ENCODE results near the gene WDR5.

WDR5 gene

GRCh38 chr9:134204041-134204440 is 68.2 kb downstream of the WDR5 start:
- Mint-ChIP-seq H3K27ac (no peak overlapping the region), H3K9me3 (peaks cover 10 to 12% of the 10 kb centered on the region in 2 donors), H3K27me3 (peaks cover 14 to 16% of the 10 kb centered on the region in 2 donors), H3K4me1 (peaks cover 9 to 10% of the 10 kb centered on the region in 2 donors), H3K4me3 (no peak overlapping the region), H3K36me3 (peaks cover 0 to 2% of the 10 kb centered on the region in 2 donors)
- ATAC-seq (replicated peaks) (no peak), DNase-seq (no peak)

GRCh38 chr9:134204991-134205578 is 69.2 kb downstream of the WDR5 start:
- Mint-ChIP-seq H3K27me3 (peaks cover 18 to 21% of the 10 kb centered on the region in 2 donors), H3K36me3 (peaks cover 0 to 2% of the 10 kb centered on the region in 2 donors), H3K4me1 (peaks cover 9 to 10% of the 10 kb centered on the region in 2 donors), H3K4me3 (no peak overlapping the region), H3K27ac (no peak overlapping the region), H3K9me3 (peaks cover 10 to 12% of the 10 kb centered on the region in 2 donors)
- DNase-seq, result no peak
- ATAC-seq (replicated peaks), result no peak

GRCh38 chr9:134205672-134206310 is 69.9 kb downstream of the WDR5 start:
- H3K4me3 Mint-ChIP-seq, result no peak overlapping the region
- ATAC-seq (replicated peaks) (no peak), DNase-seq (no peak)
- H3K4me1 Mint-ChIP-seq, result peaks cover 9 to 10% of the 10 kb centered on the region in 2 donors
- no peak overlapping the region for H3K27ac Mint-ChIP-seq
- peaks cover 18 to 24% of the 10 kb centered on the region in 2 donors for H3K27me3 Mint-ChIP-seq
- peaks cover 10 to 12% of the 10 kb centered on the region in 2 donors for H3K9me3 Mint-ChIP-seq
- H3K36me3 Mint-ChIP-seq, result peaks cover 0 to 2% of the 10 kb centered on the region in 2 donors

GRCh38 chr9:134206311-134207300 is 70.7 kb downstream of the WDR5 start:
- H3K27ac Mint-ChIP-seq, result peak overlapping the region; percentile 85
- ATAC-seq (replicated peaks), result peak; percentile 95 to 98

GRCh38 chr9:134208310-134208841 is 72.5 kb downstream of the WDR5 start:
- Mint-ChIP-seq H3K36me3 (peaks cover 4 to 6% of the 10 kb centered on the region in 2 donors), H3K27ac (no peak overlapping the region), H3K4me1 (peaks cover 10 to 15% of the 10 kb centered on the region in 2 donors), H3K4me3 (no peak overlapping the region), H3K27me3 (peaks cover 24% of the 10 kb centered on the region in 2 donors), H3K9me3 (peaks cover 12 to 17% of the 10 kb centered on the region in 2 donors)
- DNase-seq (no peak), ATAC-seq (replicated peaks) (no peak)

More at GRCh38 chr9:134206311-134207300, 70.7 kb downstream of the WDR5 start:
- H3K27me3 Mint-ChIP-seq, result peaks cover 19 to 24% of the 10 kb centered on the region in 2 donors
- peaks cover 0 to 2% of the 10 kb centered on the region in 2 donors for H3K36me3 Mint-ChIP-seq
- no peak overlapping the region for H3K4me3 Mint-ChIP-seq
- peak; percentile 68 for DNase-seq
- peaks cover 9 to 10% of the 10 kb centered on the region in 2 donors for H3K4me1 Mint-ChIP-seq
- H3K9me3 Mint-ChIP-seq, result peaks cover 8 to 12% of the 10 kb centered on the region in 2 donors

GRCh38 chr9:134208981-134209725 is 73.3 kb downstream of the WDR5 start:
- H3K27me3 Mint-ChIP-seq, result peaks cover 24% of the 10 kb centered on the region in 2 donors
- peaks cover 4% of the 10 kb centered on the region in 2 donors for H3K36me3 Mint-ChIP-seq
- peaks cover 8 to 11% of the 10 kb centered on the region in 2 donors for H3K9me3 Mint-ChIP-seq
- ATAC-seq (replicated peaks) (no peak), DNase-seq (no peak)
- H3K4me1 Mint-ChIP-seq, result peaks cover 10 to 18% of the 10 kb centered on the region in 2 donors
- no peak overlapping the region for H3K27ac Mint-ChIP-seq
- H3K4me3 Mint-ChIP-seq, result no peak overlapping the region

Data from stimulated activated naive B cell treated with anti-CD40 and anti-IgM and Interleukin-4, amounts not matched to agents 10 μg/mL and 1 μg/mL and 100 μg/mL, for 72 hours (primary cell).